NB4 (cell line): Measurements from ENCODE around the gene ATIC.

Experiments used
- DNase-seq: peaks from one replicate; pipeline ENCODE4 v3.0.0; 2010; ENCODE audit warnings: low read depth
- H3K4me3 ChIP-seq: one replicate; pipeline ENCODE4 v1.5.1; 2011; ENCODE audit warnings: mild to moderate bottlenecking, low read depth, low read length, moderate library complexity
- CTCF ChIP-seq: IDR thresholded peaks from one replicate; pipeline ENCODE4 v1.5.1; 2012; ENCODE audit warnings: low read depth, low read length
- MAX ChIP-seq: IDR thresholded peaks from 2 replicates; pipeline ENCODE4 v1.6.1; 2011; ENCODE audit warnings: low read depth, low read length
- MYC ChIP-seq: IDR thresholded peaks from 2 replicates; pipeline ENCODE4 v1.6.1; 2011; ENCODE audit warnings: low read depth, low read length
- POLR2A ChIP-seq: IDR thresholded peaks from 2 replicates; pipeline ENCODE4 v1.6.1; 2011; ENCODE audit warnings: mild to moderate bottlenecking; ENCODE audit not compliant: insufficient read length; ENCODE audit errors: extremely low read depth

Gene ATIC

DNA sequence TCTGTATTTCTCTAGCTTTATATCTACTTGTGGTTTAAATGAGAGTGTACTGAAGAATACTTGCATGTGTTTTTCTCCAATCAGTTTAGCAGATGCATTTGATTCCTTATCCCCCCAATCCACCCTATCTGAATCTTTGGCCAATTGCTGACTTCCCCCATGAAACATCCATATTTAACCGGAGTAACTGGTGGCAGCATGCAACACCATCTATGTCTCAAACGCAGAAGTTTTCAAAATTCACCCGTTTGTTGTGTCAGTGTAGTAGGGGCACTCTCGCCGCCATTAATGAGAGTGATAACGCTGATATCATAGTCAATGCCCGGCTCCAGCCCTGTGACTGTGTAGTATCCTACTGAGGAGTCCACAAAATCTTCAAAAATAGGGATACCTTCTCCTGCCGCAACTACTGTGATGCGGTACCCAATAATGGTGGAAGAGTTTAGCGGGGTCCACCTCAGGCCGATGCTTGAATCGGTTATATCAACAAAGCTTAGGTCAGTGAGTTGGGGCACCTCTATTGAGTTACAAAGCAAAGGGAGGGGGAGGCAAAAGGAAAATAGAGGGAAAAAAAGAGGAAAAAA lies 80.9 kb downstream of the ATIC start:
- TF ChIP-seq MYC, result no peak
- DNase-seq, result no peak
- H3K4me3 ChIP-seq, result no peak overlapping the region

DNA sequence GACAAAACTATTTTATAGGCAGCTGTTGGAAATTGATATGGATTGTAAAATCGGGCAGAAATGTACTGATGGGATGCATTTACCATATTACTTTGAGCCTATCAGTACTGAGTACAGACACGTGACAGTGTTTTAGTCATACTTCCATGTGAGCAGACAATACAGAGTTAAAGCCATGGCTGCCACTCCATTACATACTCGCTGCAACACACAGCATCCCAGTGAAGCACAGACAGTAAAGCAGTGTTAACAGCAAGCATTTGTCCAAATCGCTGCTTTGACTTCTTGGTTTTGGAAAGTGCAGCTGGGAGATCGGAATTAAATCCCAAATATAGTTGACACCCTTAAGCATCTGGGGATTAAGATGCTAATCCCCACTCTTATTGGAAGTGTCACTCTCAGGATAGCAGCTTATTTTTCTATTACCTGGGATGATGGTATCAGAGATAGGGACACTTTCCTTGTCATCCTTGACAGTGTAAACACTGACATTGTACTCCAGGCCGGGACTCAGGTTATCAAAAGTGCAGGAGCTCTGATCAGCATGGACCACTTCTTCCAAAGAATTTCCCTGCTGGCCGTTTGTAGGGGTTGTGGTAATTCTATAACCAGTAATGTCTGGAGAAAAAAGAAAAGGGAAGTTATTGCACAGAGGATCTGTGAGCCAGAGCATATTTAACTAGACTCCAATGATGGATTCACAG lies 82.4 kb downstream of the ATIC start:
- no peak overlapping the region for H3K4me3 ChIP-seq
- peak; percentile 16 for DNase-seq
- no peak for TF ChIP-seq CTCF
- no peak for TF ChIP-seq POLR2A
- no peak for TF ChIP-seq MYC

DNA sequence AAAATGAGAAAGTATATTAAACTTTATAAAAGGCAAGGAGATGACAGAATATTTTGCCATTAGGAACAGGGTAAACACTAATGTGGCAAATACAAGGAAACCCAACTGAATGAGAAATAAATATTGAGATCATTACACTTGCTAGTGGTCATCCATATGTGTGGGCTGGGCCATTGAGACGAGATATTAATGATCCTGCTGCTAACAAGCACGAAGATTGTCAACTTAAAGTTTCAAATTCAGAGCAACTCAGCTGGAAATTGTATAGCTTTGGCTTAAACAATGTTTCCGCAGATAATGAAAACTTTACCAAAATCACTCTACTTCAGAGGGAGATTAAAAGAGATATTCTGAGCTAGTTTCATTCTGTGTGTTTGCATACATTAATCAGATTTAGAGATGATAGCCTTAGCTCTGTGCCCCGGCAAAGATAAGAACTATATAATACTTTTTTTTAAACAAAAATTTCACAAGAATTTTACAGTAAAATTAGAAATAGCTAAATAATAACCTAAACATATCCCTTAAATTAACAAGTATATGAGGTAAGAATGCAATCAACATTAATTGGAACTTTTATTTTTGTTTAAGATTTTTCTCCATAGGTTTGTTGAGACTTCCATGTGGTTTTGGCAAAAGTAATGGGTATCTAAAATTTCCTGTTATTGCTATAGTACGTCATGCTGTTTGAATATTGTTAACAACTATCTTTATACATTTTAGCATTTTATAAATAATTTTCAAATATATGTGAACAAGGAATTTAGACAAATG lies 84.0 kb downstream of the ATIC start:
- TF ChIP-seq POLR2A, result no peak
- TF ChIP-seq CTCF, result no peak
- TF ChIP-seq MAX, result no peak
- no peak for TF ChIP-seq MYC
- no peak for DNase-seq
- no peak overlapping the region for H3K4me3 ChIP-seq

DNA sequence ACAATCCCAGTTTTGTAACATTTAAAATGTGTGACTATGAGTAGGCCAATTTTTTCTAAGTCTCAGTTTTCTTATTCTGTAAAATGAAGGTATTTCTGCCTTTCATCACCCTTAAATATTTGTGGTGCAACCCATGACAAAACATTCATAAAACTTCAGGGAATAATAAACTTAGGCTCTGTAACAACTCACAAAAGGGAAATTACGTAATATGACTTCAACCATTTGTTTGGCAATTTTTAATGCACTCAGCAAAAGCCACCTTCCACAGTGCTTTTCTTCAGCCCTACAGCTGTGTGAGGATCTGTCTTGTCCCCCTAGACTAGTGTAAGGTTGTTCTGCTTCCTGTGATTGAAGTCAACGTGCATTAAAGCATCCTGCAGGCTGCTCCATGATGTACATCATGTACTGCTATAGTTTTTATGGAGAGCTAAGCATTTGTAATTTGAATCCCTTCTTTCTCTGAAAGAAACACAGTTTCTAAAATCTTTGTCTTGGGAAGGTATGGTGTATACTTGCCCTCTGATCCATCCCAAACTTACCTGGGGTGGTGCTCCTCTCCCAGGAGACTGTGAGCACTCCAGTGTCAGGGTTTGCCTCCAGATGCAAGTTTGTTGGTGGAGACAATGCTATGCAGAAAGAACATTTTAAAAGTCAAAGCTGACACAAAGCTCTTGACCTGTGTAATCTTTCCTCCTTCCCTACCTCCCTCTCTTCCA lies 84.9 kb downstream of the ATIC start:
- TF ChIP-seq MAX, result no peak
- TF ChIP-seq POLR2A, result no peak
- no peak for TF ChIP-seq CTCF
- TF ChIP-seq MYC, result no peak
- H3K4me3 ChIP-seq, result no peak overlapping the region
- peak; percentile 90 for DNase-seq

GRCh38 chr2:215397632-215398341 lies 85.9 kb downstream of the ATIC start:
- no peak overlapping the region for H3K4me3 ChIP-seq
- TF ChIP-seq CTCF, result no peak
- no peak for TF ChIP-seq MAX
- TF ChIP-seq MYC, result no peak
- no peak for TF ChIP-seq POLR2A
- DNase-seq, result no peak
